Mesendoderm (in vitro differentiated cells): ENCODE measurements around the gene SSH2.

Experiments used
- DNase-seq: peaks from one replicate; pipeline ENCODE4 v3.0.0; 2013
- H2AK5ac ChIP-seq: 2 replicates; pipeline ENCODE4 v1.6.1; 2013; ENCODE audit warnings: low read length, inconsistent platforms
- H2BK120ac ChIP-seq: 2 replicates; pipeline ENCODE4 v1.6.1; 2013; ENCODE audit warnings: low read depth, mild to moderate bottlenecking, low read length, moderate library complexity, mixed read lengths
- H2BK15ac ChIP-seq: replicated peaks from 2 replicates; pipeline ENCODE4 v1.6.1; 2013; ENCODE audit warnings: low read depth, mild to moderate bottlenecking, moderate library complexity
- H2BK5ac ChIP-seq: 2 replicates; pipeline ENCODE4 v1.6.1; 2013; ENCODE audit warnings: low read length, inconsistent platforms
- H3K18ac ChIP-seq: 2 replicates; pipeline ENCODE4 v1.6.1; 2013; ENCODE audit warnings: mild to moderate bottlenecking, low read length, mixed read lengths
- H3K23ac ChIP-seq: one replicate; pipeline ENCODE4 v1.6.1; 2013; ENCODE audit warnings: low read length
- H3K27ac ChIP-seq: 2 replicates; pipeline ENCODE4 v1.5.1; 2013; ENCODE audit warnings: low read depth, mild to moderate bottlenecking, inconsistent platforms, low read length, moderate library complexity
- H3K27me3 ChIP-seq: 2 replicates; pipeline ENCODE4 v1.6.1; 2013; ENCODE audit warnings: low read length, control low read depth, mild to moderate bottlenecking, inconsistent platforms; ENCODE audit not compliant: insufficient read depth, poor library complexity
- H3K36me3 ChIP-seq: 2 replicates; pipeline ENCODE4 v1.6.1; 2013; ENCODE audit warnings: low read length, inconsistent platforms; ENCODE audit not compliant: control insufficient read depth, insufficient read depth
- H3K4ac ChIP-seq: one replicate; pipeline ENCODE4 v1.6.1; 2013; ENCODE audit warnings: low read depth, mild to moderate bottlenecking, low read length, moderate library complexity
- H3K4me1 ChIP-seq: 2 replicates; pipeline ENCODE4 v1.6.1; 2013; ENCODE audit warnings: low read depth, low read length, inconsistent platforms; ENCODE audit not compliant: control insufficient read depth
- H3K4me2 ChIP-seq: 2 replicates; pipeline ENCODE4 v1.6.1; 2013; ENCODE audit warnings: low read length
- H3K4me3 ChIP-seq: 2 replicates; pipeline ENCODE4 v1.5.1; 2013; ENCODE audit warnings: mild to moderate bottlenecking, low read length
- H3K56ac ChIP-seq: one replicate; pipeline ENCODE4 v1.6.1; 2013; ENCODE audit warnings: low read length
- H3K79me1 ChIP-seq: 2 replicates; pipeline ENCODE4 v1.6.1; 2013; ENCODE audit warnings: low read length, inconsistent platforms
- H3K79me2 ChIP-seq: 2 replicates; pipeline ENCODE4 v1.6.1; 2013; ENCODE audit warnings: mild to moderate bottlenecking, low read length; ENCODE audit not compliant: control insufficient read depth, insufficient read depth
- H3K9ac ChIP-seq: 2 replicates; pipeline ENCODE4 v1.6.1; 2013; ENCODE audit warnings: low read length, inconsistent platforms
- H4K5ac ChIP-seq: one replicate; pipeline ENCODE4 v1.6.1; 2013; ENCODE audit warnings: low read length
- H4K8ac ChIP-seq: one replicate; pipeline ENCODE4 v1.6.1; 2013; ENCODE audit warnings: low read depth, mild to moderate bottlenecking, control low read depth, low read length, moderate library complexity
- WGBS: extraction: QIAGEN DNeasy Blood & Tissue Kit; methylation state at CpG from one replicate; pipeline ENCODE4 v1.1.7; 2013; ENCODE audit warnings: low lambda C conversion rate, missing lambda C conversion rate; ENCODE audit not compliant: insufficient coverage; ENCODE audit errors: extremely low coverage; 5-methylcytosine and 5-hydroxymethylcytosine counted together

SSH2 gene

GRCh38 chr17:29766796-29767327 lies 163.2 kb downstream of the SSH2 start:
- H4K8ac ChIP-seq, result no peak overlapping the region
- no peaks in the 10 kb centered on the region for H3K36me3 ChIP-seq
- H3K27ac ChIP-seq, result no peak overlapping the region
- no peak overlapping the region for H3K23ac ChIP-seq
- H4K5ac ChIP-seq, result no peak overlapping the region
- no peak for DNase-seq
- H3K4me3 ChIP-seq, result no peak overlapping the region
- H3K4me1 ChIP-seq, result no peaks in the 10 kb centered on the region
- no peak overlapping the region for H2AK5ac ChIP-seq
- no peak overlapping the region for H3K4ac ChIP-seq
- H3K79me2 ChIP-seq, result no peaks in the 10 kb centered on the region
- H2BK120ac ChIP-seq, result no peak overlapping the region
- H2BK15ac ChIP-seq, result no peak overlapping the region
- no peak overlapping the region for H3K4me2 ChIP-seq
- H3K18ac ChIP-seq, result no peak overlapping the region
- no peaks in the 10 kb centered on the region for H3K79me1 ChIP-seq
- H2BK5ac ChIP-seq, result no peak overlapping the region
- H3K9ac ChIP-seq, result no peak overlapping the region
- no peaks in the 10 kb centered on the region for H3K27me3 ChIP-seq
- no peak overlapping the region for H3K56ac ChIP-seq

- WGBS, result no CpG with 5 or more reads among the region's 1 CpG
- Histone ChIP-seq H3K36me3 (no peaks in the 10 kb centered on the region), H3K4me3 (no peak overlapping the region), H3K18ac (no peak overlapping the region), H3K23ac (no peak overlapping the region), H4K5ac (no peak overlapping the region), H2AK5ac (no peak overlapping the region), H3K9ac (no peak overlapping the region), H3K56ac (no peak overlapping the region), H4K8ac (no peak overlapping the region), H2BK120ac (no peak overlapping the region), H3K79me2 (no peaks in the 10 kb centered on the region), H3K4ac (no peak overlapping the region), H3K79me1 (no peaks in the 10 kb centered on the region), H3K27me3 (no peaks in the 10 kb centered on the region), H3K4me1 (no peaks in the 10 kb centered on the region), H3K4me2 (no peak overlapping the region), H3K27ac (no peak overlapping the region), H2BK5ac (no peak overlapping the region), H2BK15ac (no peak overlapping the region)
- no peak for DNase-seq
Measured at GRCh38 chr17:29764748-29765147, 165.3 kb downstream of the SSH2 start.

- Histone ChIP-seq H3K79me1 (no peaks in the 10 kb centered on the region), H4K5ac (no peak overlapping the region), H3K4me2 (no peak overlapping the region), H3K23ac (no peak overlapping the region), H3K27ac (no peak overlapping the region), H2BK120ac (no peak overlapping the region), H3K4me1 (no peaks in the 10 kb centered on the region), H4K8ac (no peak overlapping the region), H3K27me3 (no peaks in the 10 kb centered on the region), H2BK15ac (no peak overlapping the region), H3K9ac (no peak overlapping the region), H2AK5ac (no peak overlapping the region), H3K36me3 (no peaks in the 10 kb centered on the region), H3K4ac (no peak overlapping the region), H3K4me3 (no peak overlapping the region), H3K79me2 (no peaks in the 10 kb centered on the region), H3K56ac (no peak overlapping the region), H2BK5ac (no peak overlapping the region), H3K18ac (no peak overlapping the region)
- no peak for DNase-seq
- no CpG with 5 or more reads among the region's 2 CpGs for WGBS
Measured at GRCh38 chr17:29764217-29764616, 165.8 kb downstream of the SSH2 start.

- Histone ChIP-seq H3K27me3 (no peaks in the 10 kb centered on the region), H3K79me2 (no peaks in the 10 kb centered on the region), H3K27ac (no peak overlapping the region), H2AK5ac (no peak overlapping the region), H4K8ac (no peak overlapping the region), H2BK15ac (no peak overlapping the region), H2BK120ac (no peak overlapping the region), H3K18ac (no peak overlapping the region), H3K4me3 (no peak overlapping the region), H3K4me1 (no peaks in the 10 kb centered on the region), H3K56ac (no peak overlapping the region), H2BK5ac (no peak overlapping the region), H3K23ac (no peak overlapping the region), H3K9ac (no peak overlapping the region), H3K36me3 (no peaks in the 10 kb centered on the region), H3K4me2 (no peak overlapping the region), H3K4ac (no peak overlapping the region), H4K5ac (no peak overlapping the region), H3K79me1 (no peaks in the 10 kb centered on the region)
- WGBS, result no CpG with 5 or more reads among the region's 3 CpGs
- DNase-seq, result no peak
Measured at GRCh38 chr17:29763273-29763672, 166.8 kb downstream of the SSH2 start.

GRCh38 chr17:29761040-29761761 lies 168.8 kb downstream of the SSH2 start:
- Histone ChIP-seq H3K27ac (peak overlapping the region; percentile 5), H2BK15ac (no peak overlapping the region), H2BK120ac (no peak overlapping the region), H3K56ac (peak overlapping the region; percentile 86), H3K79me2 (no peaks in the 10 kb centered on the region), H3K9ac (peak overlapping the region; percentile 61), H2BK5ac (no peak overlapping the region), H3K23ac (peak overlapping the region; percentile 45), H3K36me3 (no peaks in the 10 kb centered on the region), H4K8ac (no peak overlapping the region), H3K4me1 (no peaks in the 10 kb centered on the region), H3K4ac (no peak overlapping the region), H3K4me3 (peak overlapping the region; percentile 5), H3K18ac (peak overlapping the region; percentile 19), H3K27me3 (no peaks in the 10 kb centered on the region), H4K5ac (no peak overlapping the region), H3K4me2 (peak overlapping the region; percentile 31), H3K79me1 (no peaks in the 10 kb centered on the region), H2AK5ac (no peak overlapping the region)
- no CpG with 5 or more reads among the region's 73 CpGs for WGBS
- DNase-seq, result peak; percentile 89
